Measurements from ENCODE around the gene DOLPP1.

- no peak for TF ChIP-seq CTCF (IDR thresholded peaks at IDR 0.05)
- no peak for TF ChIP-seq POLR2A (IDR thresholded peaks at IDR 0.05)
Measured at GRCh38 chr9:129040113-129040643, 40.7 kb upstream of the DOLPP1 start.
